ENCODE measurements around the gene TIGAR. TPM values are rescaled to one million over a fixed set of nuclear protein-coding genes. Genes with fewer than 3 reads are reported as not detected.

TIGAR gene
- total RNA-seq, 1 experiment from 2014 or later, result 27.5 TPM

- peaks cover 9% of the 10 kb centered on the region in 2 experiments for H3K4me1 Mint-ChIP-seq
- no peaks in the 10 kb centered on the region for H3K9me3 Mint-ChIP-seq
- no peak overlapping the region for H3K18ac ChIP-seq (ENCODE audit: insufficient read length, low read depth, low read length)
- TF ChIP-seq CTCF (conservative IDR thresholded peaks at IDR 0.05), result no peak
- no peak overlapping the region for H2BK12ac ChIP-seq (ENCODE audit: insufficient read length, low read depth, low read length)
- no peak overlapping the region for H2BK15ac ChIP-seq (ENCODE audit: low read depth, low read length)
- no peak overlapping the region for H3K23ac ChIP-seq (ENCODE audit: insufficient read length, low read depth, low read length)
- no peak overlapping the region for H2BK20ac ChIP-seq (ENCODE audit: low read depth, low read length, poor library complexity, severe bottlenecking)
- H3K27ac ChIP-seq (ENCODE audit: insufficient read length, low read depth, low read length), result no peak overlapping the region
- H3K4me3 Mint-ChIP-seq, result no peak overlapping the region
- no peak overlapping the region for H3K56ac ChIP-seq (ENCODE audit: insufficient read length, low read depth, low read length)
- no peak overlapping the region for H3T11ph ChIP-seq (ENCODE audit: low read length)
- no peaks in the 10 kb centered on the region for H3K79me2 ChIP-seq (ENCODE audit: insufficient read depth, low read length)
- no peak overlapping the region for H4K5ac ChIP-seq (ENCODE audit: insufficient read length, low read depth, low read length)
- peak overlapping the region in 1 of 3 experiments; percentile 74; a peak in 1 of 7 replicates for H3K27ac Mint-ChIP-seq
- no peak overlapping the region for H2AK5ac ChIP-seq (ENCODE audit: insufficient read length, low read length)
- no peak overlapping the region for H3K4me2 ChIP-seq (ENCODE audit: insufficient read depth, insufficient read length, low read length)
- H3K9me3 ChIP-seq (ENCODE audit: control insufficient read depth, low read depth, low read length), result no peaks in the 10 kb centered on the region
- peaks cover 4% of the 10 kb centered on the region for H3K79me1 ChIP-seq (ENCODE audit: insufficient read depth, low read depth, low read length, poor library complexity, severe bottlenecking)
- H2BK5ac ChIP-seq (ENCODE audit: insufficient read length, low read length), result no peak overlapping the region
- no peaks in the 10 kb centered on the region for H3K23me2 ChIP-seq (ENCODE audit: insufficient read length, low read depth, low read length, poor library complexity, severe bottlenecking)
- DNase-seq, result no peak
- H3K4ac ChIP-seq (ENCODE audit: low read depth, low read length), result no peak overlapping the region
- no peak overlapping the region for H2BK120ac ChIP-seq (ENCODE audit: low read depth, low read length, poor library complexity, severe bottlenecking)
- H3K27me3 ChIP-seq (ENCODE audit: insufficient read depth, low read length), result no peaks in the 10 kb centered on the region
- H4K91ac ChIP-seq (ENCODE audit: insufficient read length, low read depth, low read length), result no peak overlapping the region
- H3K4me1 ChIP-seq (ENCODE audit: insufficient read depth, low read length), result no peaks in the 10 kb centered on the region; the same call in 1 of the 2 replicates
- H2AFZ ChIP-seq (ENCODE audit: low read length), result no peak overlapping the region
- H4K8ac ChIP-seq (replicated peaks; ENCODE audit: insufficient read length, low read depth, low read length), result no peak overlapping the region
- no peak overlapping the region for H3K14ac ChIP-seq (ENCODE audit: insufficient read depth, low read length)
- no CpG with 5 or more reads among the region's 11 CpGs for WGBS (ENCODE audit: extremely low coverage, insufficient read length, low lambda C conversion rate)
- no peaks in the 10 kb centered on the region for H4K20me1 ChIP-seq (ENCODE audit: control insufficient read depth, insufficient read depth, insufficient read length)
- H3K27me3 Mint-ChIP-seq (ENCODE audit: low read depth), result no peaks in the 10 kb centered on the region
- peaks cover 36 to 80% (median 68%) of the 10 kb centered on the region in 3 experiments for H3K36me3 Mint-ChIP-seq (ENCODE audit: insufficient read depth in 1 of 3, low read depth in 3 of 3)
- no peak overlapping the region for H3K9ac ChIP-seq (ENCODE audit: extremely low read depth, insufficient read length, low read length)
These were observed 19.0 kb upstream of the TIGAR start for GRCh38 chr12:4301932-4302501.
